Colon (tissue), 2 donors: ENCODE results near the gene NT5M.
"Not testable (repeated sequence)": the region's sequence is repeated elsewhere in the genome, so short reads cannot be mapped to it uniquely, and the experiment has no call there.

Experiments used
- FAIRE-seq: peaks from 2 replicates; lab custom pipeline; 2012; peaks lifted over from hg19 to GRCh38; lab: Jason Lieb, UNC
- donor health status: control.
- donor health status: control.

NT5M gene

GRCh38 chr17:17303010-17303846, at the start of gene NT5M:
NT5M (plus strand) TSS chr17:17303373; CDS start chr17:17303551, 178 bp downstream.
- FAIRE-seq: no peak

- no peak for FAIRE-seq
Measured at GRCh38 chr17:17253406-17253805, 49.8 kb upstream of the NT5M start.

GRCh38 chr17:17254036-17254435, 49.1 kb upstream of the NT5M start:
- no peak for FAIRE-seq

- FAIRE-seq: not testable (repeated sequence)
Measured at GRCh38 chr17:17255689-17256088, 47.5 kb upstream of the NT5M start.

GRCh38 chr17:17256316-17256715, 46.9 kb upstream of the NT5M start:
- FAIRE-seq: no peak

GRCh38 chr17:17258011-17258410, 45.2 kb upstream of the NT5M start:
- FAIRE-seq: no peak

GRCh38 chr17:17258998-17259397, 44.2 kb upstream of the NT5M start:
- FAIRE-seq: no peak

GRCh38 chr17:17264430-17264829, 38.7 kb upstream of the NT5M start:
- no peak for FAIRE-seq

- FAIRE-seq: no peak
Measured at GRCh38 chr17:17269926-17270773, 33.0 kb upstream of the NT5M start.

GRCh38 chr17:17275971-17276370, 27.2 kb upstream of the NT5M start:
- no peak for FAIRE-seq

- FAIRE-seq: not testable (repeated sequence)
Measured at GRCh38 chr17:17277431-17277830, 25.7 kb upstream of the NT5M start.

GRCh38 chr17:17279316-17279715, 23.9 kb upstream of the NT5M start:
- no peak for FAIRE-seq

GRCh38 chr17:17280613-17281549, 22.3 kb upstream of the NT5M start, which contains the start of gene COPS3:
COPS3 (minus strand) TSS chr17:17281246; CDS start chr17:17281186, 60 bp downstream.
- FAIRE-seq: no peak

GRCh38 chr17:17285951-17286350, 17.2 kb upstream of the NT5M start:
- FAIRE-seq: no peak

GRCh38 chr17:17289086-17289485, 14.1 kb upstream of the NT5M start:
- no peak for FAIRE-seq

- no peak for FAIRE-seq
Measured at GRCh38 chr17:17289701-17290100, 13.5 kb upstream of the NT5M start.

- no peak for FAIRE-seq
Measured at GRCh38 chr17:17295141-17295540, 8.0 kb upstream of the NT5M start.

GRCh38 chr17:17297217-17297616, 6.0 kb upstream of the NT5M start:
- no peak for FAIRE-seq

- FAIRE-seq: no peak
Measured at GRCh38 chr17:17298108-17298507, 5.1 kb upstream of the NT5M start.

GRCh38 chr17:17300624-17301568, 2.3 kb upstream of the NT5M start:
- no peak for FAIRE-seq

- not testable (repeated sequence) for FAIRE-seq
Measured at GRCh38 chr17:17301659-17302058, 1.5 kb upstream of the NT5M start.
